ENCODE data around the gene OIT3.
"Not testable (repeated sequence)": the region's sequence is repeated elsewhere in the genome, so short reads cannot be mapped to it uniquely, and the experiment has no call there.

Gene OIT3

DNA sequence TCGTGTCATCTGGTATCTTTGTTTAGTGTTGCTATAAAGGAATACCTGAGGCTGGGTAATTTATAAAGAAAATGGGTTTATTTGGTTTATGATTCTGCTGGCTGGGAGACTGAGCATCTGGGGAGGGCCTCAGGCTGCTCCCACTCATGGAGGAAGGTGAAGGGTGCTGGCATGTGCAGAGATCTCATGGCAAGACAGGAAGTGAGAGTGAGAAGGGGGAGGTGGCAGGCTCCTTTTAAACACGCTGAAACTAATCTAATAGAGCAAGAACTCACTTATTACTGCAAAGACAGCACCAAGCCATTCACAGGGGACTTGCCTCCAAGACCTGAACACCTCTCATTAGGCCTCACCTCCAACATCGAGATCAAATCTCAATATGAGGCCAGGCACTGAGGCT lies 11.3 kb downstream of the OIT3 start:
- DNase-seq, result no peak

DNA sequence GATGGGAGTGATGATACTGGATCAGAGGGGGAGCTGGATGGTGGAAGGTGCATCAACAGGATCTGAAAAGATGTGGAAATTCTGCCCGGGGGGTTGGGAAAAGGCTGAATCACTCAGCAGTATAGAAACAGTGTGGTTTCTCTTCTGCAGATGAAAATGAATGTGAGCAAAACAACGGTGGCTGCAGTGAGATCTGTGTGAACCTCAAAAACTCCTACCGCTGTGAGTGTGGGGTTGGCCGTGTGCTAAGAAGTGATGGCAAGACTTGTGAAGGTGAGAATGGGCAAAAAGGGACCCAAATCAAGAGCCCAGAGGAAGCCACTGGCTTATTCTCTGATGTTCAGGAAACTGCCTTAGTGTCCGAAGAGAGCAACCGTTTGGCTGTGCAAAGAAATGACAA lies 12.9 kb downstream of the OIT3 start:
- no peak for DNase-seq

DNA sequence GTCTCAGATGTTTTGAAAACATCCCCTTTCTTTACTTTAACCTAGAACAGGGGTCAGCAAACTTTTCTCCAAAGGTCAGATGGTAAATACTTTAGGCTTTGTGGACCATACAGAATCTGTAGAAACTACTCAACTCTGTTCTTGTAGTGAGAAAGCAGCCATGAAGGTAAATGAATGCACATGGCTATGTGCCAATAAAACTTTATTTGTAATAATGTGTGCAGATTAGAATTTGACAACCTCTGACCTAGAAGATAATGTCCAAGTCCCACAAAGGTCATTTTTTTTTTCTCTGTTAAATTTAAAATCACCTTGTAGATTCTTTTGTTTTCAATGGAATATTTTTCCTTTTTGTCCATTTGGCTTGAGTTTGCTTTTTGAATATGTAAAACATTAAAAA lies 17.2 kb downstream of the OIT3 start:
- DNase-seq, result no peak

DNA sequence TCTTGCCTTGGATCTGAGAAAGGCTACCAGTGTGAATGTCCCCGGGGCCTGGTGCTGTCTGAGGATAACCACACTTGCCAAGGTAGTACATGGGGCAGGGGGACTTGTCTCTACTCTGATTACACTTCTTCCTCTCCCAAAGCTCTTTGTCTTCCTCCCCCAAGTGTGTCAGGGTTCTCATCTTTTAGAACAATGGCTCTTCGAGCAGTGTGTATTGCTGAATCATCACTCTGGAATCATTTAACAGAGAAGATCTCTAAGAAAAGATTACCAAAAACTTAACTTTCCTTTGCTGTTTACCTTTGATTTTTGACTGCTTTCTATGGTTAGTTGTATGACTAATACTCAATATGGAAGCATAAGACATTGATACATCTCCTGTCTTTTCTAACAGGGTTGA lies 18.2 kb downstream of the OIT3 start:
- no peak for DNase-seq

DNA sequence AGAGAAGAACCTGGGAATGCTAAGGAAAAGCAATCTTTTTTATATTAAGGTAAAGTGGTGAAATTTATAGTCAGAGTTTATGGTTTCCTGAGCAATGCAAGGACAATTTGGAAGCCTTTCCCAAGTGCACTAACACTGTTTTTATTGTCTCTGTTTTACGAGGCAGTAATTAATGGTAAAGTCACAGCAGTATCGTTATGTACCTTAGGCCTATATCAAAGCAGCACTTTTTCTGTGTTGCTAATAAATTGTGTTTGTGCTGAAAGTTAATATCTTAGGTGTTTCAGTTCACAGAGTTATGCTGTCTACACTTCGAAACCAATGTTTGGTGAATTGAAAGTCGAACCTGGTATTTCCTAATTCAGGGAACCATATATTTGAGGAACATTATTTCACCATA lies 19.2 kb downstream of the OIT3 start:
- DNase-seq, result no peak

DNA sequence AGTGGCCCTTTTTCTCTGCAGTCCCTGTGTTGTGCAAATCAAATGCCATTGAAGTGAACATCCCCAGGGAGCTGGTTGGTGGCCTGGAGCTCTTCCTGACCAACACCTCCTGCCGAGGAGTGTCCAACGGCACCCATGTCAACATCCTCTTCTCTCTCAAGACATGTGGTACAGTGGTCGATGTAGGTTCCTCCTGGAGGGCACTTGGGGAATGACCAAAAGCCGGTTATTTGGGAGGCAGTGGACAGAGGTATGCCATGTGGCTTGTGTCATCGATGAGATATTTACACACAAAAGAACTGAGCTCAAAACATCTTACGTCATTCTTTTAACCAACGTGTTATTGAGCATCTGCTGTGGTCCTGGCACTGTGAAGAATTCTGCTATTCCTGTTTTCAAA lies 19.7 kb downstream of the OIT3 start:
- no peak for DNase-seq

GRCh38 chr10:72917201-72917600 lies 23.7 kb downstream of the OIT3 start:
- not testable (repeated sequence) for DNase-seq

- not testable (repeated sequence) for DNase-seq
These were observed 24.3 kb downstream of the OIT3 start for GRCh38 chr10:72917803-72918332.

DNA sequence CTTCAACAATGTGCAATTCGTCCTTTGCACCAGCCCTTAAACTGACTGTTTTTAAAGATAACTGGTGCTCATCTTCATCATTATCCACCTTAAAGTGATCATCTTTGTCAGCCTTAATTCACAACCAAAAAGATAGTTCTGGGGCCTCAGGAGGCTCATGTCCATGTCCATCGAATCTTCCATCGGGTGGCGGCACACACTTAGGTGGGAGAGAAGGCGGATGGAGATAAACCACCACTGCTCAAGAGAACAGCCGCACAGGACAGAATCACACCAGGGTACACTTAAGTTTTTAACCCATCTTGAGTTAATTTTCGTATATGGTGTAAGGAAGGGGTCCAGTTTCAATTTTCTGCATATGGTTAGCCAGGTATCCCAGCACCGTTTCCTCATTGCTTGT lies 24.8 kb downstream of the OIT3 start:
- no peak for DNase-seq

- not testable (repeated sequence) for DNase-seq
These were observed 27.7 kb downstream of the OIT3 start for GRCh38 chr10:72921147-72921683.

GRCh38 chr10:72924351-72924750 lies 30.8 kb downstream of the OIT3 start:
- DNase-seq, result no peak

- DNase-seq, result no peak
These were observed 32.5 kb downstream of the OIT3 start for GRCh38 chr10:72925951-72926465.

DNA sequence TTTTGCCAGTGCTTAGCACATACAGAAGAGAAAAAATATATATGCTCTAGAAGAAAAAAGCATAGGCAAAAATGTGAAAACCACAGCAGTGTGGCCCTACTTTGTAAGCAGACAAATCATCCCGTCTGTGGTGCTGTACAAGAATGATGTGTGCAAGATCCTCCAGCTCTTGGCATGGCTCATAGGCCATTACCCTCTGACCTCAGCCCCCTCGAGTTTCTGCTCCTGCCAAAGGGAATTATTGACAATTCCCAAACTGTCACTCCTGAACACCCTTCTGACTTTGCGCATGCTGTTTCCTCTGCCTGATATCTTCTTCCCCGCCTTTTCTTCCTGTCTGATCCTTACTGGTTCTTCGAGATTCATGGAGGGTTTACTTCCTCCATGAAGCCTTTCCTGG lies 33.9 kb downstream of the OIT3 start:
- no peak for DNase-seq

- DNase-seq, result no peak
These were observed 35.3 kb downstream of the OIT3 start for GRCh38 chr10:72928798-72929197.

DNA sequence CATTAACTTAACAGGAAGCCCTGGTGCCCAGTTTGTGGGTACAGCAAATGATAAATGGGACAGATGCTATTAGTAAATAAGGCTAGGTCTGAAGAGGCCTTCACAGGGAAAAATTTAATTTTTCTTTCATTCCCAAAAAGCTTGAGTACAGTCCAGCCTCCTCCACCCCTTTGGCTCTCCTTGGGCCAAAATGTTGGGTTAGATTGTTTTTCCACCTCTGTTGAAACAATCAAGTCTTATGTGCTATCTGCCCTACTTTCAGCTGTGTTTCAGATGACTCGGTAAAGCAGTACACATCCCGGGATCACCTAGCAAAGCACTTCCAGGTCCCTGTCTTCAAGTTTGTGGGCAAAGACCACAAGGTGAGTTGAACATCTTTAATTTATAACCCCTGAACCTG lies 36.7 kb downstream of the OIT3 start:
- DNase-seq, result no peak

- DNase-seq, result no peak
These were observed 38.9 kb downstream of the OIT3 start for GRCh38 chr10:72932259-72933015.

GRCh38 chr10:72935361-72935760 lies 41.8 kb downstream of the OIT3 start:
- no peak for DNase-seq

DNA sequence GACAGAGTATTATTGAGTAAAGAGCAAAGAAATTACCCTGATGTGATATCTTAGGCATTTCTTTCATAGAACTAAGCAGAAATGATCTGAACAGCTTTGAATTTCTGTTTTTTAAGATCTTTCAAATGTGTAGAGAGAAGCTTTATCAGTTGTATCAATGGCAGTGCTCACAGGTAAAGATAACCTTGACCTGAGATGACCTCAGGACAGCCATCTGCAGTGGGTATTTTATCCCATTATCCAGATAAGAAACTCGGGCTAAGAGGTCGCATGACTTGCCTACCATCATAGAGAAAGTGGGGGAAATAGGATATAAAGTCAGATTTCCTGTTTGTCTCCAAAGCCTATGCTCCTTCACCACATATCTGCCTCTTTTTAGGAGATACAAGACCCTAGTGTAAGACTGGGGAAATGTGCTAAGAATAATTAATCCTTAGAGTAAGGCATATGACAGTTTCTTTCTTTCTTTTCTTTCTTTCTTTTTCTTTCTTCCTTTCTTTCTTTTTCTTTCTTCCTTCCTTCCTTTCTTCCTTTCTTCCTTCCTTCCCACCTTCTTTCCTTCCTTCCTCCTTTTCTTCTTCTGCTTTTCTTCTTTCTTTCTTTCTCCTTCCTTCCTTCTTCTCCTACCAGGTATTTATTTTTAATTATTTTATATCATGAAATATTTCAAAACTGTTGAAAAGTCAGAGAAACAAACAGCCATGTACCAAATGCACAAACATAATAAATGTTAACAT lies 50.1 kb downstream of the OIT3 start:
- DNase-seq, result no peak

GRCh38 chr10:72946963-72947362 lies 53.4 kb downstream of the OIT3 start:
- no peak for DNase-seq

DNA sequence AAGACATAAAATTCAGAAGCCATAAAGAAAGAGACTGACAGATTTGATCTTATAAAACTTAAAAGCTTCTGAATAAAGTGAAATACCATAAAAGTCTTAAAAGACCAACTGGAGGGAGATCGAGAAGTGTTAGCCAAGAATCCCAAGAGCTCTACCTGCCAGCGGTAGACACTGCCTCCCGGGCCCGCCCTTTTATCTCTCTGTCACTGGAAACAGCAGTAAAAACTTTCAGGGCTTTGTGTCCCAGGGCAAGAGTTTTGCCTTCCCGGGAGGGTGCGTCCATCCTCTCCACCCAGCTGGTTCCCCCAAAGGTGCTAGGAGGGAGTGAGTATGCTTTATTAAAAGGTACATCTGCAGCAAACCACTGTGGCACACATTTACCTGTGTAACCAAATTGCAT lies 55.2 kb downstream of the OIT3 start:
- no peak for DNase-seq

DNA sequence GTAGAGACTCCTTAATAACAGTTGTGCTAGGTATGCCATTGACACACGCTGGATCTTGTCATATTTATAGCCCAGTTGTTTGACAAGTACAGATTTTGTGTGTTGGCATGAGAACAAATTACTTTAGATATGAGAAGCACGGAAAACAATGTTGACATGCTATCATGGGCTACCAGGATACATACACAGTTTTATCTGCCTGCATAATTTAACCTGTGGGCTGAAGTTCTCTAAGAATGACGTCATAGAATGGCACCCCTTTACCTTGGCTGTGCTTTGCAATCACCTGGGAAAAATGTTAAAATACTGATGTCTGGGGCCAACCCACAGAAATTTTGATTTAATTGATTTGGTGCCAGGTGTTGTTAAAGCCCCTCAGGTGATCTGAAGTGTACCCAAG lies 58.2 kb downstream of the OIT3 start:
- no peak for DNase-seq

DNA sequence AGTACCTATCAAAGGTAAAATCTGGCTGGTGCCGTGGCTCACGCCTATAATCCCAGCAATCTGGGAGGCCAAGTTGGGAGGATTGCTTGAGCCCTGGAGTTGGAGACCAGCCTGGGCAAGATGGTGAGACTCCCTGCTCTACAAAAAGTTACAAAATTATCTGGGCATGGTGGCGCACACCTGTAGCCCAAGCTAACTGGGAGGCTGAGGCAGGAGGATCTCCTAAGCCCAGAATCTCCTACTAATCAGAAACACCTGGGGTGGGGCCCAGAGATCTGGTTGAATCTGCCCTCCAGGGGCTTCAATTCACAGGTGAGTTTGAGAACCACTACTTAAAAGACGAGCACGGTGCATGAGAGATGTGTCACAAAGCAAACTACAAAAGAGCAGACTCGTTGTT lies 58.6 kb downstream of the OIT3 start:
- DNase-seq, result no peak

DNA sequence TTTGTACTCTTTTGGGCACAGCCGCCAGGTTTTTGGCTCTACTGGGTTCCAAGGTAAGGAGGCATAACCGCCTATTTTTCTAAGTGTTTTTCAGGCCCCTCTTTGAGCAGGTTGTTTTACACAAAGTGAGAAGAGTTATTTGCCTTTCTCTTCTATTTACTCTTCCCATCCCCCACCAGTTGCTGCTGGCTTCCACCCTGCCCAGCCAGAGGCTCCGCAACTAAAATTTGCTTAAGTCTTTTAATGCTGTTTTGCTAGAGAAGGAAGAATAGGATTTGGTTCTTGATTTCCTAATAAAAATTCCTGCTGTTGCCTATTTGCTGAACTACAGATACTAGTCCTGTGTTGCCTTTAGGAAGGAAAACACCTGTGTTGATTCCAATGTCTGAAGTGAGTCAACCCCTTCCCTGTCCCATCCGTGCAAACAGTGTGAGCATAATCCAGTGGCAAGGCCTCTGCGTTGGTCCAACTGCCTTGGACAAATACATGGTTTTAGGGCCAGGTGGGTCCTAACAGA lies 59.2 kb downstream of the OIT3 start:
- DNase-seq, result no peak

- no peak for DNase-seq
These were observed 60.1 kb downstream of the OIT3 start for GRCh38 chr10:72953687-72954086.

Measured in activated CD8-positive, alpha-beta memory T cell treated with anti-CD3 and anti-CD28 coated beads, Interleukin-2, amount 50 U/mL, for 48 hours (primary cell).